Measurements from ENCODE around the gene ABCA5. TPM values are rescaled to one million over a fixed set of nuclear protein-coding genes. Genes with fewer than 3 reads are reported as not detected.

Gene ABCA5
- total RNA-seq, 6 experiments from 2014 or later: 34.5 to 58.2 (median 46.7) TPM

DNA sequence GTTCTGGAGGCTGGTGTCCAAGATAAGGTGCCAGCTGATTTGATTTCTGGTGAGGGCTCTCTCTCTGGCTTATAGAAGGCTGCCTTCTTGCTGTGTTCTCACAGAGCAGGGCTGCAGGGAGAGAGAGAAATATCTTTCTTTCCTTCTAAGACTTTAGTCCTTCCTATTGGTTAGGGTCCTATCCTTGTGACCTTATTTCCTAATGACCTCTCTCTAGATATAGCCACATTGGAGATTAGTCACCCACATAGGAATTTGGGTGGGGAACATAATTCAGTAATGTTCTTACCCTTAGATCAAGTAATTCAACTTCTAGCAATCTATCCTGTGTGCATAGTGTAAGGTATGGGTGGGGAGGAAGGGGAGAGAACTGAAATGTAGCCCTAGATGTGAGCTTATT lies 18.0 kb upstream of the ABCA5 start:
- Histone ChIP-seq H3K4me1 (no peaks in the 10 kb centered on the region), H3K9me3 (no peaks in the 10 kb centered on the region), H3K36me3 (no peaks in the 10 kb centered on the region), H3K27ac (no peak overlapping the region), H3K4me3 (no peak overlapping the region), H3K27me3 (no peaks in the 10 kb centered on the region)
- intact Hi-C loops (cut with DNase I): no loop called here
- no peak for TF ChIP-seq POLR2A (IDR thresholded peaks at IDR 0.05)
- TF ChIP-seq, protein P1, sequence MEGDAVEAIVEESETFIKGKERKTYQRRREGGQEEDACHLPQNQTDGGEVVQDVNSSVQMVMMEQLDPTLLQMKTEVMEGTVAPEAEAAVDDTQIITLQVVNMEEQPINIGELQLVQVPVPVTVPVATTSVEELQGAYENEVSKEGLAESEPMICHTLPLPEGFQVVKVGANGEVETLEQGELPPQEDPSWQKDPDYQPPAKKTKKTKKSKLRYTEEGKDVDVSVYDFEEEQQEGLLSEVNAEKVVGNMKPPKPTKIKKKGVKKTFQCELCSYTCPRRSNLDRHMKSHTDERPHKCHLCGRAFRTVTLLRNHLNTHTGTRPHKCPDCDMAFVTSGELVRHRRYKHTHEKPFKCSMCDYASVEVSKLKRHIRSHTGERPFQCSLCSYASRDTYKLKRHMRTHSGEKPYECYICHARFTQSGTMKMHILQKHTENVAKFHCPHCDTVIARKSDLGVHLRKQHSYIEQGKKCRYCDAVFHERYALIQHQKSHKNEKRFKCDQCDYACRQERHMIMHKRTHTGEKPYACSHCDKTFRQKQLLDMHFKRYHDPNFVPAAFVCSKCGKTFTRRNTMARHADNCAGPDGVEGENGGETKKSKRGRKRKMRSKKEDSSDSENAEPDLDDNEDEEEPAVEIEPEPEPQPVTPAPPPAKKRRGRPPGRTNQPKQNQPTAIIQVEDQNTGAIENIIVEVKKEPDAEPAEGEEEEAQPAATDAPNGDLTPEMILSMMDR (IDR thresholded peaks at IDR 0.05): no peak
- ATAC-seq: no peak
- no peak for DNase-seq

DNA sequence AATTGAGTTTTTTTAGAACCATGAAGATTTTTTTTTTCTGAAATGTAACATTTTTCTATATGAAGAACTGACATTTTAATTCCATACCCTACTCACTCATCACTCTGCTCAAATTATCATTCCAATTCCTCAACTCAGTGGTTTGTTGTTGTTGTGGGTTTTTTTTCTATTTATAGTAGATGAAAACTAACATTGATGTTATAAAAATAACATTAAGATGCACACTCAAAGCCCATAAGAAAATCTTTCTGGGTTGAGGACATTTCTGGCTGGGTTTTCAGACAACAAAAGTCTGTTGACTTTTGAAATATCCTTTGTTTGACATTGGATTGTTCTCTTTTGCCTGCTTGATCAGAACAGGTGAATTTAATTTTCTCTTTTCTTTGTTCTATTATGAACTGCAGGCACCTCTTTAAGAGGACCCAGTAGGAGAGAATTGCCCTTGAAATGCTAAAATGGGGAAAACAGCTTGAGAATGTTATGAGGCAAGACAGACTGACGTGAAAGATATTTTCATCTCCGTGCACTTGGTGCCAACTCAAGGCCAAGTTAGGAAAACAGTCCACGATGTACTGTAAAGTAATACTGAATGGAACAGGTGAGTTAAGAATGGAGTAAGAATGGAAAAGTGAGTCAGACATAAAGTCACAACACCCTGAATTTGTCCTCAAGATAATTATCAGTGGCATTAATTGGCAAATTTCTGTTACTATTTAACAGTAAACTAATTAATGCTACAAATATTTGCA lies 16.1 kb upstream of the ABCA5 start:
- no peak for DNase-seq
- Histone ChIP-seq H3K4me1 (no peaks in the 10 kb centered on the region), H3K27ac (no peak overlapping the region), H3K36me3 (no peaks in the 10 kb centered on the region), H3K9me3 (no peaks in the 10 kb centered on the region), H3K4me3 (no peak overlapping the region), H3K27me3 (no peaks in the 10 kb centered on the region)
- intact Hi-C loops (cut with DNase I): no loop called here
- ATAC-seq: no peak
- 75% methylated on average over 3 of the region's 3 CpGs for WGBS (ENCODE audit: insufficient coverage, low coverage, low lambda C conversion rate, missing lambda C conversion rate)
- no peak for TF ChIP-seq POLR2A (IDR thresholded peaks at IDR 0.05)
- TF ChIP-seq, protein P1 (IDR thresholded peaks at IDR 0.05): no peak

DNA sequence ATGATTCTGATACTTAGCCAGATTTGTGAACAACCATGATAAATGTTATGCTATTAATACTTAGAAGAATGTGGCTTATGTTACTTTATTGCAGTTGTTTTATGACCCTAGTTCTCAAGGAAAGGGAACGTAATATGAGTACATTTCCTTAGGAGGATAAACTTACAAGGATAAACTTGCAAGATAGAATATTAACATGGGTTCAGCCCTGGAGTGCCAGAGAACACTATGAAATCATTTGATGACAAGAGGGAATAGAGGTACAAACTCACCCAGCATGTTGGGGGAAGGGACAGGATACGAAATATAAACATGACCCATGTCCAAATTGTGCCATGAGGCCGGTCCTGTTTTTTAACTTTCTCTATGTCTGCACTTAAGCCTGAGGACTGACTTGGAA lies 13.0 kb upstream of the ABCA5 start:
- intact Hi-C loops (cut with DNase I): no loop called here
- Histone ChIP-seq H3K9me3 (no peaks in the 10 kb centered on the region), H3K36me3 (no peaks in the 10 kb centered on the region), H3K4me1 (no peaks in the 10 kb centered on the region), H3K4me3 (no peak overlapping the region), H3K27me3 (no peaks in the 10 kb centered on the region), H3K27ac (no peak overlapping the region)
- TF ChIP-seq, protein P1 (IDR thresholded peaks at IDR 0.05): no peak
- no peak for TF ChIP-seq POLR2A (IDR thresholded peaks at IDR 0.05)
- 48% methylated on average over 3 of the region's 3 CpGs for WGBS (ENCODE audit: insufficient coverage, low coverage, low lambda C conversion rate, missing lambda C conversion rate)
- ATAC-seq: no peak
- no peak for DNase-seq

DNA sequence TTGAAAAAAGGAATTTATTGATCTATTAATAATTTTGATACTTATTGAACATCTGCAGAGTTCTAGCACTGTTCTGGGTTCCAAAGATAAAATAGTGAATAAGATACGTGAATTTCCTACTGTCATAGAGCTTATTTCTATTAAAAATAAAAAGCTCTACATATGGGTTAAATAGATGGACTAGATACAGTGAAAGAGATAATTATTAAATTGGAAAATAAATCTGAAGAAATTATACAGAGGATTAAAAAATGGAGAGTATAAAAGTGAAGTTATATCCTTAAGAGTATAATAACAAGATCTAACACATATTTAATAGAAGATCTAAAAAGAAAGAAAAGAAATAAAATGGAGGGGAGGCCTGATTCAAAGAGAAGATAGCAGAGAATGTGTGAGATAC lies 10.1 kb upstream of the ABCA5 start:
- intact Hi-C loops (cut with DNase I): no loop called here
- Histone ChIP-seq H3K27ac (no peak overlapping the region), H3K27me3 (no peaks in the 10 kb centered on the region)

More for the DNA sequence above, 10.1 kb upstream of the ABCA5 start:
- WGBS (ENCODE audit: insufficient coverage, low coverage, low lambda C conversion rate, missing lambda C conversion rate): 88% methylated on average over 1 of the region's 1 CpG
- Histone ChIP-seq H3K9me3 (no peaks in the 10 kb centered on the region), H3K36me3 (no peaks in the 10 kb centered on the region), H3K4me3 (no peak overlapping the region), H3K4me1 (no peaks in the 10 kb centered on the region)
- TF ChIP-seq, protein P1 (IDR thresholded peaks at IDR 0.05): no peak
- no peak for TF ChIP-seq POLR2A (IDR thresholded peaks at IDR 0.05)
- ATAC-seq: no peak
- DNase-seq: no peak
